HS-5 (cell line): ENCODE data around the gene RTN4RL1.
"Not testable (repeated sequence)": the region's sequence is repeated elsewhere in the genome, so short reads cannot be mapped to it uniquely, and the experiment has no call there.

Experiments used
- DNase-seq: peaks from one replicate; pipeline ENCODE4 v3.0.0-alpha.2; 2012; ENCODE audit warnings: low read depth

RTN4RL1 gene

DNA sequence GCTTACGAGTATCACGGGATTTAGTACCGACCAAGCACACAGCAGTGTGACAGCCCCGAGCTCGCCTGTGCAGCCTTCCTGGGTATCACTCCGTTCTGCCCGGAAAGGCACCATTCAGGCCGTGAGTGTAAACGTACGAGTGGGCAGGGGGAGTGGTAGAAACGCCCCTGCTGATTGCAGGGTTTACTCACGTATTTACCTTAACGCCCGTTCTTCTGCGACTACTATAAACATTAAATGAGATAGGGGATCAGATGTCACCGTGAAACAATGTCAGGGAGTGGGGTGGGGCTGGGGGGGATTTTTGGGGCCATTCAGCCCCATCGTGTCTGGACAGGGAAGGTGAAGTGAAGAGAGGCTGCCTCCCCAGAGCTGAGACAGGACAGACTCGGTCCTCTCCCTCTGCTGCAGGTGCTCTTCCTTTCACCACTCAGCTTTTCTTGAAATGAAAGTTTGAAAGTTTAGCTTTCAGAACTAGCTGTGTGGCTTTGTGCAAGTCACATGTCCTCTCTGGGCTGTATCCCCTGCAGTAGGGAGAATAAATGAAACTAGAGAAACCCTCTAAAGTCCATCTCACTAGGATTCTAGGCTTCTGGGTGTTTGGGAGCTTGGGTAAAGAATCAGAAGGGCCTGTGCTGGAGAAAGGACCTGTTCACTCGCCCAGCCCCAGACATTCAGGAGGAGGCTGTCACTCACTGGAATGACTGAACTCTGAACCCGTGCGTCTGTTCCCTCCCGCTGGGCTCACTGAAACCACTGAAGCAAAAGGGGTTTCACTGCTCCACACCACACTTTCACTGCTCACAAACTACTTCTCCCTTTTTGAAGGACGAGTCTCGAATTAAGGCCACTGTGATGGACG, 128.7 kb downstream of the RTN4RL1 start:
- no peak for DNase-seq

- DNase-seq = not testable (repeated sequence)
Measured at GRCh38 chr17:1895479-1895878, 129.7 kb downstream of the RTN4RL1 start.

DNA sequence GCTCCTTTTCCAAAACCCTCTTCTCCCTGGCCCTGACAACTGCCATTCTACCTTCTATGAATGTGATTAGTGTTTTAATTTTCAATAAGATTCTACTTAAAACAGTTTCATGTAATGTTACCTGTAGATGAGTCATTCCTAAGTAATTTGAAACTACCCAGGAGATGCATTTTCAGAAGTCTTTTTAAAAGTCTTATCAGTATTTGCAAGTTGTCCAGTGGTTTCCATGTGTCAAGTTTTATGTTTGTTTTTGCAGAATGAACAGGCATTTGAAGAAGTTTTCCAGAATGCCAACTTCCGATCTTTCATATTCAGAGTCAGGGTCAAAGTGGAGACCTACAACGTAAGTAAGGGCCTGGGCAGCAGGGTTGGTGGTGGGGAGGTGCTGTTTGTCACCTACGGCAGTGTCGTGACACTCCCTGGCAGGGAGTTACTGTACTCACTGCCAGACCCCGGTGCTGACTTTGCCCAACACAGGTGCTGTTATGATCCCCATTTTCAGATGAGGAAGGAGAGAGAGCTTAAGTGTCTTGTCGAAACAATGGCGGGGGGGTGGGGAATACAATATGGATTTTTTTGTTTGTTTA, 130.3 kb downstream of the RTN4RL1 start:
- no peak for DNase-seq

- DNase-seq = no peak
Measured at GRCh38 chr17:1890758-1891450, 134.2 kb downstream of the RTN4RL1 start.

- DNase-seq = no peak
Measured at GRCh38 chr17:1888741-1889140, 136.4 kb downstream of the RTN4RL1 start.
